ENCODE data around the gene SCAMP4.
A peak's percentile ranks its signal among the peaks of the same experiment; 100 is the strongest.

SCAMP4 gene

GRCh38 chr19:1905110-1905862 is at the start of gene SCAMP4, which contains the start of gene ADAT3:
SCAMP4 (plus strand) TSS chr19:1905399; CDS start chr19:1915020, 9,621 bp downstream.
ADAT3 (plus strand) TSS chr19:1905399; CDS start chr19:1912048, 6,649 bp downstream.
- peak; percentile 98 for DNase-seq (ENCODE audit: low read depth in 2 of 2)

GRCh38 chr19:1855828-1856255 is 49.4 kb upstream of the SCAMP4 start:
- no peak for DNase-seq (ENCODE audit: low read depth in 2 of 2)

GRCh38 chr19:1856345-1856697 is 48.9 kb upstream of the SCAMP4 start:
- DNase-seq (ENCODE audit: low read depth in 2 of 2) = no peak

- no peak for DNase-seq (ENCODE audit: low read depth in 2 of 2)
Observed at GRCh38 chr19:1856698-1857603, 48.2 kb upstream of the SCAMP4 start.

- DNase-seq (ENCODE audit: low read depth in 2 of 2) = no peak
Observed at GRCh38 chr19:1857648-1858326, 47.4 kb upstream of the SCAMP4 start.

- DNase-seq (ENCODE audit: low read depth in 2 of 2) = no peak
Observed at GRCh38 chr19:1858412-1859081, 46.7 kb upstream of the SCAMP4 start.

GRCh38 chr19:1859331-1859781 is 45.8 kb upstream of the SCAMP4 start:
- DNase-seq (ENCODE audit: low read depth in 2 of 2) = no peak

GRCh38 chr19:1860042-1860775 is 45.0 kb upstream of the SCAMP4 start:
- peak in 1 of 2 experiments; percentile 35 for DNase-seq (ENCODE audit: low read depth in 2 of 2)

GRCh38 chr19:1860821-1861598 is 44.2 kb upstream of the SCAMP4 start:
- DNase-seq (ENCODE audit: low read depth in 2 of 2) = no peak

GRCh38 chr19:1861599-1862031 is 43.6 kb upstream of the SCAMP4 start:
- no peak for DNase-seq (ENCODE audit: low read depth in 2 of 2)

GRCh38 chr19:1862068-1862423 is 43.2 kb upstream of the SCAMP4 start:
- no peak for DNase-seq (ENCODE audit: low read depth in 2 of 2)

GRCh38 chr19:1862424-1863327 is 42.5 kb upstream of the SCAMP4 start:
- DNase-seq (ENCODE audit: low read depth in 2 of 2) = no peak

- DNase-seq (ENCODE audit: low read depth in 2 of 2) = no peak
Observed at GRCh38 chr19:1863328-1863637, 41.9 kb upstream of the SCAMP4 start, which contains the start of gene KLF16. KLF16 (minus strand) TSS chr19:1863579; CDS start chr19:1863497, 82 bp downstream.

- DNase-seq (ENCODE audit: low read depth in 2 of 2) = peak; percentile 91 to 92
Observed at GRCh38 chr19:1863638-1864479, 41.3 kb upstream of the SCAMP4 start.

- DNase-seq (ENCODE audit: low read depth in 2 of 2) = no peak
Observed at GRCh38 chr19:1864480-1865171, 40.6 kb upstream of the SCAMP4 start.

- no peak for DNase-seq (ENCODE audit: low read depth in 2 of 2)
Observed at GRCh38 chr19:1865172-1866010, 39.8 kb upstream of the SCAMP4 start.

All from fibroblast of skin of left quadriceps (primary cell).